ENCODE data around the gene TM6SF1.
"Not testable (repeated sequence)": the region's sequence is repeated elsewhere in the genome, so short reads cannot be mapped to it uniquely, and the experiment has no call there.

Gene TM6SF1

GRCh38 chr15:83164771-83165404 is 57.4 kb downstream of the TM6SF1 start:
- peaks cover 7% of the 10 kb centered on the region for H3K79me1 ChIP-seq (ENCODE audit: low read depth, low read length)
- no peak overlapping the region for H2BK120ac ChIP-seq (ENCODE audit: low read depth, low read length)
- no peak overlapping the region for H3K4ac ChIP-seq (ENCODE audit: low read length)
- no peak overlapping the region for H2BK5ac ChIP-seq (ENCODE audit: low read length)
- H3K36me3 ChIP-seq (replicated peaks in 1 of 2; ENCODE audit: control insufficient read depth in 2 of 2, insufficient read depth in 2 of 2, low read length in 2 of 2), result peaks cover 4 to 41% of the 10 kb centered on the region in 2 donors
- no peak overlapping the region for H4K91ac ChIP-seq (ENCODE audit: low read depth, low read length, poor library complexity)
- no peaks in the 10 kb centered on the region for H3K4me1 ChIP-seq (ENCODE audit: control insufficient read depth in 2 of 2, insufficient read depth in 1 of 2, low read depth in 1 of 2, low read length in 2 of 2)
- no peak overlapping the region for H3K4me3 ChIP-seq (ENCODE audit: low read length in 2 of 2)
- H2BK12ac ChIP-seq (ENCODE audit: low read length), result no peak overlapping the region
- H3K23ac ChIP-seq (ENCODE audit: low read depth, low read length, poor library complexity), result no peak overlapping the region
- H3K27ac ChIP-seq (replicated peaks; ENCODE audit: low read length), result no peak overlapping the region
- no peak overlapping the region for H3K4me2 ChIP-seq (ENCODE audit: insufficient read depth, low read length, poor library complexity, severe bottlenecking)
- H3K9me3 ChIP-seq (replicated peaks in 1 of 2; ENCODE audit: control insufficient read depth in 2 of 2, insufficient read depth in 1 of 2, low read depth in 1 of 2, low read length in 2 of 2), result peaks cover 2 to 33% of the 10 kb centered on the region in 2 donors
- no peak overlapping the region for H3K18ac ChIP-seq (ENCODE audit: low read length)
- no peak overlapping the region for H2AFZ ChIP-seq (ENCODE audit: low read length)
- H3K27me3 ChIP-seq (ENCODE audit: control insufficient read depth in 3 of 3, insufficient read depth in 3 of 3, low read depth in 1 of 3, low read length in 3 of 3), result no peaks in the 10 kb centered on the region
- no peak overlapping the region for H3K9ac ChIP-seq (ENCODE audit: low read depth, low read length, poor library complexity)
- no peak for DNase-seq (ENCODE audit: low spot score)
- H2AK5ac ChIP-seq (ENCODE audit: low read depth, low read length), result no peak overlapping the region
- H2BK15ac ChIP-seq (ENCODE audit: low read length), result no peak overlapping the region
- WGBS, 2 donors (ENCODE audit: extremely low coverage in 2 of 2, insufficient read length in 2 of 2, insufficient replicate concordance in 1 of 2), result no CpG with 5 or more reads among the region's 4 CpGs
- H4K8ac ChIP-seq (ENCODE audit: low read depth, low read length), result no peak overlapping the region
- no peak overlapping the region for H3K14ac ChIP-seq (ENCODE audit: low read length)

GRCh38 chr15:83166218-83166617 is 58.8 kb downstream of the TM6SF1 start:
- Histone ChIP-seq H3K14ac (ENCODE audit: low read length) (no peak overlapping the region), H2BK5ac (ENCODE audit: low read length) (no peak overlapping the region), H3K9ac (ENCODE audit: low read depth, low read length, poor library complexity) (no peak overlapping the region), H3K4me3 (ENCODE audit: low read length in 2 of 2) (no peak overlapping the region), H3K27ac (replicated peaks; ENCODE audit: low read length) (no peak overlapping the region), H2BK15ac (ENCODE audit: low read length) (no peak overlapping the region), H3K9me3 (replicated peaks in 1 of 2; ENCODE audit: control insufficient read depth in 2 of 2, insufficient read depth in 1 of 2, low read depth in 1 of 2, low read length in 2 of 2) (peaks cover 2 to 42% of the 10 kb centered on the region in 2 donors), H3K23ac (ENCODE audit: low read depth, low read length, poor library complexity) (no peak overlapping the region), H2BK120ac (ENCODE audit: low read depth, low read length) (no peak overlapping the region), H3K27me3 (ENCODE audit: control insufficient read depth in 3 of 3, insufficient read depth in 3 of 3, low read depth in 1 of 3, low read length in 3 of 3) (no peaks in the 10 kb centered on the region), H4K8ac (ENCODE audit: low read depth, low read length) (no peak overlapping the region), H2AFZ (ENCODE audit: low read length) (no peak overlapping the region), H3K18ac (ENCODE audit: low read length) (no peak overlapping the region), H4K91ac (ENCODE audit: low read depth, low read length, poor library complexity) (no peak overlapping the region), H2AK5ac (ENCODE audit: low read depth, low read length) (no peak overlapping the region), H3K36me3 (replicated peaks in 1 of 2; ENCODE audit: control insufficient read depth in 2 of 2, insufficient read depth in 2 of 2, low read length in 2 of 2) (peaks cover 4 to 28% of the 10 kb centered on the region in 2 donors), H3K4me2 (ENCODE audit: insufficient read depth, low read length, poor library complexity, severe bottlenecking) (no peak overlapping the region), H3K4me1 (ENCODE audit: control insufficient read depth in 2 of 2, insufficient read depth in 1 of 2, low read depth in 1 of 2, low read length in 2 of 2) (no peaks in the 10 kb centered on the region), H3K79me1 (ENCODE audit: low read depth, low read length) (peaks cover 7% of the 10 kb centered on the region), H2BK12ac (ENCODE audit: low read length) (no peak overlapping the region), H3K4ac (ENCODE audit: low read length) (no peak overlapping the region)
- no CpG with 5 or more reads among the region's 3 CpGs for WGBS, 2 donors (ENCODE audit: extremely low coverage in 2 of 2, insufficient read length in 2 of 2, insufficient replicate concordance in 1 of 2)
- DNase-seq (ENCODE audit: low spot score), result no peak

- H3K4me2 ChIP-seq (ENCODE audit: insufficient read depth, low read length, poor library complexity, severe bottlenecking), result no peak overlapping the region
- H3K9ac ChIP-seq (ENCODE audit: low read depth, low read length, poor library complexity), result no peak overlapping the region
- peaks cover 2 to 46% of the 10 kb centered on the region in 2 donors for H3K9me3 ChIP-seq (replicated peaks in 1 of 2; ENCODE audit: control insufficient read depth in 2 of 2, insufficient read depth in 1 of 2, low read depth in 1 of 2, low read length in 2 of 2)
- H2AFZ ChIP-seq (ENCODE audit: low read length), result no peak overlapping the region
- no peak overlapping the region for H4K91ac ChIP-seq (ENCODE audit: low read depth, low read length, poor library complexity)
- H4K8ac ChIP-seq (ENCODE audit: low read depth, low read length), result no peak overlapping the region
- H3K27ac ChIP-seq (replicated peaks; ENCODE audit: low read length), result no peak overlapping the region
- DNase-seq (ENCODE audit: low spot score), result no peak
- no peak overlapping the region for H3K23ac ChIP-seq (ENCODE audit: low read depth, low read length, poor library complexity)
- no peak overlapping the region for H3K4me3 ChIP-seq (ENCODE audit: low read length in 2 of 2)
- H3K14ac ChIP-seq (ENCODE audit: low read length), result no peak overlapping the region
- H3K36me3 ChIP-seq (replicated peaks in 1 of 2; ENCODE audit: control insufficient read depth in 2 of 2, insufficient read depth in 2 of 2, low read length in 2 of 2), result peaks cover 4 to 25% of the 10 kb centered on the region in 2 donors
- no peak overlapping the region for H2AK5ac ChIP-seq (ENCODE audit: low read depth, low read length)
- no peak overlapping the region for H2BK12ac ChIP-seq (ENCODE audit: low read length)
- no peak overlapping the region for H3K4ac ChIP-seq (ENCODE audit: low read length)
- no peak overlapping the region for H2BK120ac ChIP-seq (ENCODE audit: low read depth, low read length)
- no peak overlapping the region for H3K18ac ChIP-seq (ENCODE audit: low read length)
- H2BK15ac ChIP-seq (ENCODE audit: low read length), result no peak overlapping the region
- H2BK5ac ChIP-seq (ENCODE audit: low read length), result no peak overlapping the region
- no peaks in the 10 kb centered on the region for H3K27me3 ChIP-seq (ENCODE audit: control insufficient read depth in 3 of 3, insufficient read depth in 3 of 3, low read depth in 1 of 3, low read length in 3 of 3)
- WGBS, 2 donors (ENCODE audit: extremely low coverage in 2 of 2, insufficient read length in 2 of 2, insufficient replicate concordance in 1 of 2), result no CpG with 5 or more reads among the region's 2 CpGs
- H3K79me1 ChIP-seq (ENCODE audit: low read depth, low read length), result peaks cover 7% of the 10 kb centered on the region
- H3K4me1 ChIP-seq (ENCODE audit: control insufficient read depth in 2 of 2, insufficient read depth in 1 of 2, low read depth in 1 of 2, low read length in 2 of 2), result no peaks in the 10 kb centered on the region
Observed at GRCh38 chr15:83166830-83167229, 59.4 kb downstream of the TM6SF1 start.

GRCh38 chr15:83169576-83169975 is 62.1 kb downstream of the TM6SF1 start:
- H4K91ac ChIP-seq (ENCODE audit: low read depth, low read length, poor library complexity); H3K79me1 ChIP-seq (ENCODE audit: low read depth, low read length); H3K4ac ChIP-seq (ENCODE audit: low read length); H3K23ac ChIP-seq (ENCODE audit: low read depth, low read length, poor library complexity); H2BK5ac ChIP-seq (ENCODE audit: low read length); H3K14ac ChIP-seq (ENCODE audit: low read length); H4K8ac ChIP-seq (ENCODE audit: low read depth, low read length); H2BK120ac ChIP-seq (ENCODE audit: low read depth, low read length); H2BK15ac ChIP-seq (ENCODE audit: low read length); H2AFZ ChIP-seq (ENCODE audit: low read length); H3K27ac ChIP-seq (replicated peaks; ENCODE audit: low read length); H3K18ac ChIP-seq (ENCODE audit: low read length); H3K4me3 ChIP-seq (ENCODE audit: low read length in 2 of 2); H2AK5ac ChIP-seq (ENCODE audit: low read depth, low read length); H2BK12ac ChIP-seq (ENCODE audit: low read length); H3K4me1 ChIP-seq (ENCODE audit: control insufficient read depth in 2 of 2, insufficient read depth in 1 of 2, low read depth in 1 of 2, low read length in 2 of 2); DNase-seq (ENCODE audit: low spot score); H3K9ac ChIP-seq (ENCODE audit: low read depth, low read length, poor library complexity); H3K27me3 ChIP-seq (ENCODE audit: control insufficient read depth in 3 of 3, insufficient read depth in 3 of 3, low read depth in 1 of 3, low read length in 3 of 3); H3K4me2 ChIP-seq (ENCODE audit: insufficient read depth, low read length, poor library complexity, severe bottlenecking): not testable (repeated sequence)
- Histone ChIP-seq H3K9me3 (replicated peaks in 1 of 2; ENCODE audit: control insufficient read depth in 2 of 2, insufficient read depth in 1 of 2, low read depth in 1 of 2, low read length in 2 of 2) (peaks cover 2 to 51% of the 10 kb centered on the region in 2 donors), H3K36me3 (replicated peaks in 1 of 2; ENCODE audit: control insufficient read depth in 2 of 2, insufficient read depth in 2 of 2, low read length in 2 of 2) (peaks cover 2 to 18% of the 10 kb centered on the region in 2 donors)
- no CpG with 5 or more reads among the region's 5 CpGs for WGBS, 2 donors (ENCODE audit: extremely low coverage in 2 of 2, insufficient read length in 2 of 2, insufficient replicate concordance in 1 of 2)
